Measurements from ENCODE around the gene AFG1L. TPM values are rescaled to one million over a fixed set of nuclear protein-coding genes. Genes with fewer than 3 reads are reported as not detected.

AFG1L gene
- polyA plus RNA-seq, 2 donors = 1.8 to 2.0 TPM

DNA sequence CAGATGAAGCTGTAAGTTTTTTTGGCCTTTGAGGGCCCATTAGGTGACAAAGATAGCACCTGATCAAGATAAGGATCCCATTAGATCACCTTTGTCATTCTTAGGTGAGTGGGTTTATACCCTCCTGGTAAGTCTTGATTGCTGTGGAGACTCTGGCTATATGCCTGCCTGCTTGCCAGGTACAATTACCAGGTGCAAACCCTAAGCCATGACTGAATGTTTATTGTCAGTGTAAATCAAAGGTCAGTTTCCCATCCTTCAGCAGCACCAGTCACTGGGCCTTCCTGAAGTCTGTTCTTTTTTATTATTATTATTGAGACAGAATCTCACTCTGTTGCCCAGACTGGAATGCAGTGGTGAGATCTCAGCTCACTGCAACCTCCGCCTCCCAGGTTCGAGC lies 159.5 kb downstream of the AFG1L start:
- 96 to 98% methylated on average over 2 of the region's 2 CpGs for WGBS, 2 donors
- Histone ChIP-seq H3K27ac (ENCODE audit: low read depth in 2 of 2, low read length in 1 of 2) (no peak overlapping the region), H3K4me3 (ENCODE audit: low read depth in 1 of 2, low read length in 2 of 2) (no peak overlapping the region), H3K27me3 (ENCODE audit: control insufficient read depth in 1 of 2, insufficient read depth in 2 of 2, low read length in 2 of 2) (no peaks in the 10 kb centered on the region), H3K4me1 (ENCODE audit: control insufficient read depth in 2 of 2, insufficient read depth in 2 of 2, low read length in 1 of 2) (no peaks in the 10 kb centered on the region), H3K36me3 (ENCODE audit: control insufficient read depth in 2 of 2, insufficient read depth in 2 of 2, low read length in 1 of 2) (no peaks in the 10 kb centered on the region), H3K9me3 (ENCODE audit: control insufficient read depth in 2 of 2, insufficient read depth in 1 of 2, low read depth in 1 of 2, low read length in 1 of 2) (no peaks in the 10 kb centered on the region)

DNA sequence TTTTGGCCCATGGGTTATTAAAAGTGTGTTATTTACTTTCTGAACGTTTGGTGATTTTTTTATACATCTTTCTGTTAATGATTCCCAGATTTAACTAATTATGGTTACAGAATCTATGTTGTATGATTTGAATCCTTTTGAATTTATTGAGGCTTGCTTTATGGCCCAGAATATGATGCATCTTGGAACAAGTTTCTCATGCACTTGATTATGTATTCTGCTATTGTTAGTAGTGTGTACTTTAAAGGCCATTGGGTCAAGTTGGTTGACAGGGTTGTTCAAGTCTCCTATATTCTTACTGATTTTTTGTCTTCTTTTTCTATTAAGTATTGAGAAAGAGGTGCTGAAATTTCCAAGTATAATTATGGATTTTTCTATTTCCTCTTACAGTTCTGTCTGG lies 160.8 kb downstream of the AFG1L start:
- WGBS, 2 donors = 33 to 36% methylated on average over 1 of the region's 1 CpG
- H3K9me3 ChIP-seq (ENCODE audit: control insufficient read depth in 2 of 2, insufficient read depth in 1 of 2, low read depth in 1 of 2, low read length in 1 of 2) = no peaks in the 10 kb centered on the region

DNA sequence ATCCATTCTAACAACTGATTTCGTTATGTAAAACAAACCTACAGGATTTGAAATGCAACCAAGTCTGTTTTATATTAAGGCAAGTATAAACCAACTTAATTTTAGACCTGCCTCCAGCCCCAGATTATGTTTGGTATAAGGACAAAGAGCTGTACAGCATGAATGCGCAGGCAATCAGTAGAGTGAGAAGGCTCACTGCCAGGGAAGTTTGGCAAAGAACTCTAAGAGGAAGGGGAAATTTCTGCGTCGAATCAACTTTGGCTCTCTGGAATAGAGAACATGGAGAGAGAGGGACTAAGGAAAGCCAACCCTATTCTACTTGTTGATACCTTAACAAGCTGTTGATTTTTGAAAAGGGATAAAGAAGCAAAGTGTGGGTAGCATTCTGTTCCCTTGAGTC lies 168.9 kb downstream of the AFG1L start:
- no peak overlapping the region for H3K4me3 ChIP-seq (ENCODE audit: low read depth in 1 of 2, low read length in 2 of 2)
- no peaks in the 10 kb centered on the region for H3K4me1 ChIP-seq (ENCODE audit: control insufficient read depth in 2 of 2, insufficient read depth in 2 of 2, low read length in 1 of 2)
- WGBS, 2 donors = 29 to 33% methylated on average over 4 of the region's 4 CpGs
- no peaks in the 10 kb centered on the region for H3K27me3 ChIP-seq (ENCODE audit: control insufficient read depth in 1 of 2, insufficient read depth in 2 of 2, low read length in 2 of 2)
- no peaks in the 10 kb centered on the region for H3K9me3 ChIP-seq (ENCODE audit: control insufficient read depth in 2 of 2, insufficient read depth in 1 of 2, low read depth in 1 of 2, low read length in 1 of 2)
- no peaks in the 10 kb centered on the region for H3K36me3 ChIP-seq (ENCODE audit: control insufficient read depth in 2 of 2, insufficient read depth in 2 of 2, low read length in 1 of 2)
- no peak overlapping the region for H3K27ac ChIP-seq (ENCODE audit: low read depth in 2 of 2, low read length in 1 of 2)

More for the DNA sequence above, 160.8 kb downstream of the AFG1L start:
- no peaks in the 10 kb centered on the region for H3K36me3 ChIP-seq (ENCODE audit: control insufficient read depth in 2 of 2, insufficient read depth in 2 of 2, low read length in 1 of 2)
- H3K27me3 ChIP-seq (ENCODE audit: control insufficient read depth in 1 of 2, insufficient read depth in 2 of 2, low read length in 2 of 2) = no peaks in the 10 kb centered on the region
- H3K27ac ChIP-seq (ENCODE audit: low read depth in 2 of 2, low read length in 1 of 2) = no peak overlapping the region
- no peak overlapping the region for H3K4me3 ChIP-seq (ENCODE audit: low read depth in 1 of 2, low read length in 2 of 2)
- H3K4me1 ChIP-seq (ENCODE audit: control insufficient read depth in 2 of 2, insufficient read depth in 2 of 2, low read length in 1 of 2) = no peaks in the 10 kb centered on the region

DNA sequence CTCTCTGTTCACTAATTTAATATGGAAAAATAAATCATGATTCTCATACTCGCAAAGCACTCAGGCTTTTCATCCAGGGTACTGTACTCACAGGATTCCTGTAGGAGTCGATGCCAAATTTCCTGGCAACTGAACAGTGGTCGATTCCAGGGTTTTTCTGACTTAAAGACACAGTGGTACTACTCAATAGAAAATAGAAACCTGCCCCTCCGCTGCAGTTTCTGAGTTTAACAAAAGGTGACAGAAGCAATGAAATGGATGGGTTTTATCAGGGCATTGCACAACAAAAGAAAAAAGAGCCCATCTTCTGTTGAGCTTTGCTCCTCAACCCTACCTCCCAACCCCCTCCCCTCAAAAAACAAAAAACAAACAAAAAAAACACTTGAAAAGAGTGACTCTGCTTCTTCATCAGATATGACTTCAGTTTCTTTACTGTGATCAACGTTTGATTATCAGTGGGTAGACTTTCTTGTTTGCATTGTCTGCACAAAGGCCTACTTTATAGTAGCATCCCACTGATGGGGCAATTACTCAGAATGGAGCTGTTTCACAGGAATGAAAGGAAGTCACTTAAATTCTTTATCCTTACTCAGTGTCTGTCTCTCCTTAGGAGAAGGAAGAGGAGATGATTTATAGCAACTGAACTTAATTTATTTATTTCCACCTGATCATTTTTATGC lies 169.7 kb downstream of the AFG1L start:
- Histone ChIP-seq H3K36me3 (ENCODE audit: control insufficient read depth in 2 of 2, insufficient read depth in 2 of 2, low read length in 1 of 2) (no peaks in the 10 kb centered on the region), H3K27ac (ENCODE audit: low read depth in 2 of 2, low read length in 1 of 2) (no peak overlapping the region), H3K27me3 (ENCODE audit: control insufficient read depth in 1 of 2, insufficient read depth in 2 of 2, low read length in 2 of 2) (no peaks in the 10 kb centered on the region), H3K9me3 (ENCODE audit: control insufficient read depth in 2 of 2, insufficient read depth in 1 of 2, low read depth in 1 of 2, low read length in 1 of 2) (no peaks in the 10 kb centered on the region), H3K4me1 (ENCODE audit: control insufficient read depth in 2 of 2, insufficient read depth in 2 of 2, low read length in 1 of 2) (no peaks in the 10 kb centered on the region), H3K4me3 (ENCODE audit: low read depth in 1 of 2, low read length in 2 of 2) (no peak overlapping the region)
- WGBS, 2 donors = 44 to 45% methylated on average over 5 of the region's 5 CpGs

DNA sequence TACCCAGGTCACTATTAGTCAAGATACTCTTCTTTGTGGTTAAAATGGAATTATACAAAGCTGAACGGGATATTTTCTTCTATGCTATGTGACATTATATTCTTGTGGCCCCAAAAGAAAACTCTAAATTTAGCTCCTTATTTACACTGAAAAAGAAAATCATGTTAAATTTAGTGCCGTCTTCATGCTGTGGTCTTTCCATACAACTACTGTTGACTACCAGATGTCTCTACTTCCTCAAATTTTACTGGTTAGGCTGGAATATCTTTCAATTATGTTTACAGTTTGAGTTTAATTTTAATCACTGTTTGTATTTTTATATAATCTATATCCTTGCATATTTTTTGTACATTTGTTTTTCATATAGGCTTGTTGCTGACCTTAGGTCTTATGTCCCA lies 170.2 kb downstream of the AFG1L start:
- Histone ChIP-seq H3K27ac (ENCODE audit: low read depth in 2 of 2, low read length in 1 of 2) (no peak overlapping the region), H3K4me1 (ENCODE audit: control insufficient read depth in 2 of 2, insufficient read depth in 2 of 2, low read length in 1 of 2) (no peaks in the 10 kb centered on the region), H3K27me3 (ENCODE audit: control insufficient read depth in 1 of 2, insufficient read depth in 2 of 2, low read length in 2 of 2) (no peaks in the 10 kb centered on the region), H3K36me3 (ENCODE audit: control insufficient read depth in 2 of 2, insufficient read depth in 2 of 2, low read length in 1 of 2) (no peaks in the 10 kb centered on the region), H3K4me3 (ENCODE audit: low read depth in 1 of 2, low read length in 2 of 2) (no peak overlapping the region), H3K9me3 (ENCODE audit: control insufficient read depth in 2 of 2, insufficient read depth in 1 of 2, low read depth in 1 of 2, low read length in 1 of 2) (no peaks in the 10 kb centered on the region)
- 85 to 89% methylated on average over 2 of the region's 2 CpGs for WGBS, 2 donors

DNA sequence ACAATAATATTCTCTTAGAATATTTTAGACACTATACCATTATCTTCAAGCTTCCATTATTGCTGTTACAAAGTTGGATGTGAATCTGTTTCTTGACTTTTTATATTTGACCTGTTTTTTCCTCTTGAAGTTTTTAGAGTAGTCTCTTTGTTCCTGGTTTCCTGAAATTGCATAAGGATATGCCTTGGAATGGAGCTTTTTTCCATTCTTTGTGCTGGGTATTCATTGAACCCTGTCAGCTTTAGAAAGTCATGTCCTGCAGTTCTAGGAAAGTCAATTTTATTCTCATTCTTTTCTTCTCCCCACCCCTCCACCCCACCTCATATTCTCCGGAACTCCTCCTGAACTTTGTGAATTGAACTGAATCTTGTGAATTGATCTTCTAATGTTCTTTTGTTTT lies 173.5 kb downstream of the AFG1L start:
- H3K9me3 ChIP-seq (ENCODE audit: control insufficient read depth in 2 of 2, insufficient read depth in 1 of 2, low read depth in 1 of 2, low read length in 1 of 2) = no peaks in the 10 kb centered on the region
- no peaks in the 10 kb centered on the region for H3K4me1 ChIP-seq (ENCODE audit: control insufficient read depth in 2 of 2, insufficient read depth in 2 of 2, low read length in 1 of 2)
- WGBS, 2 donors = 92 to 96% methylated on average over 1 of the region's 1 CpG

DNA sequence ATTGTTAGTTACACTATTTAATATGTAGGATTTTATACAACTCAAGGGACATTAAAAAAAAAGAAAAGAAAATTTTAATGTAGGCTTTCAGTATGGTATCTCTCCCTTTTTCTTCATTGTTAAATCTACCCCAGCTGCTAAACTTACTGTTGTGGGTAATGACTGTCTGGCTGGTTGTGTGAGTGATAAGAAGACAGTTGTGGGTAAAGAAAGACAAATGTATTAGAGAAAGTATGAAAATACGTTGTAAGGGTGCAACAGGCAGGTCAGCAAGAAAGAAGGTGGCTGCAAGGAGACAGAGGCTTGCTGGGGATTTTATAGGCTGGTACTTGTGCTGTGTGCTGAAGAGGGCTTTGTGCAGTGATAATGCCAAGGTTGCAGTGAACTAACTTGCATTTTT lies 174.5 kb downstream of the AFG1L start:
- Histone ChIP-seq H3K9me3 (ENCODE audit: control insufficient read depth in 2 of 2, insufficient read depth in 1 of 2, low read depth in 1 of 2, low read length in 1 of 2) (no peaks in the 10 kb centered on the region), H3K36me3 (ENCODE audit: control insufficient read depth in 2 of 2, insufficient read depth in 2 of 2, low read length in 1 of 2) (no peaks in the 10 kb centered on the region), H3K4me3 (ENCODE audit: low read depth in 1 of 2, low read length in 2 of 2) (no peak overlapping the region), H3K4me1 (ENCODE audit: control insufficient read depth in 2 of 2, insufficient read depth in 2 of 2, low read length in 1 of 2) (no peaks in the 10 kb centered on the region), H3K27ac (ENCODE audit: low read depth in 2 of 2, low read length in 1 of 2) (no peak overlapping the region), H3K27me3 (ENCODE audit: control insufficient read depth in 1 of 2, insufficient read depth in 2 of 2, low read length in 2 of 2) (no peaks in the 10 kb centered on the region)
- WGBS, 2 donors = 72 to 85% methylated on average over 1 of the region's 1 CpG

More for the DNA sequence above, 173.5 kb downstream of the AFG1L start:
- no peak overlapping the region for H3K27ac ChIP-seq (ENCODE audit: low read depth in 2 of 2, low read length in 1 of 2)
- H3K4me3 ChIP-seq (ENCODE audit: low read depth in 1 of 2, low read length in 2 of 2) = no peak overlapping the region
- H3K36me3 ChIP-seq (ENCODE audit: control insufficient read depth in 2 of 2, insufficient read depth in 2 of 2, low read length in 1 of 2) = no peaks in the 10 kb centered on the region
- H3K27me3 ChIP-seq (ENCODE audit: control insufficient read depth in 1 of 2, insufficient read depth in 2 of 2, low read length in 2 of 2) = no peaks in the 10 kb centered on the region

DNA sequence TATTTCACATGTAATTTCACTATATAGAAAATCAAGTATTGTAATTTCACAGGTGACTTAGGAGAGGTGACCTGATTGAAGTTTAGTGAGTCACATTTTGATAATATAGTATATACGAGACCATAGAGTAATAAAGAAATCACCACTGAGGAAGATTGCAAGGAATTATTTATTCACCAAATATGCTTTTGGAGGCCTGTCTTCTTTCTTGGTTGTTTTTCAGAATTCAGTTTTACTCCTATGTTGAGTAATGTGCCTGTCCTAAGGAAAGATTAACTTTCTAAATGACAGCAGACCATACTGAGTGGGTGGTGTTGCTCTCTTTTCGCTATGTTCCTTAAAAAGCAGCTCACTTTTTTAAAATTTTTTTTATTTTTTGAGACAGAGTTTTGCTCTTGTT lies 178.3 kb downstream of the AFG1L start:
- H3K4me3 ChIP-seq (ENCODE audit: low read depth in 1 of 2, low read length in 2 of 2) = no peak overlapping the region
- 87 to 94% methylated on average over 2 of the region's 2 CpGs for WGBS, 2 donors
- H3K36me3 ChIP-seq (ENCODE audit: control insufficient read depth in 2 of 2, insufficient read depth in 2 of 2, low read length in 1 of 2) = no peaks in the 10 kb centered on the region
- H3K27ac ChIP-seq (ENCODE audit: low read depth in 2 of 2, low read length in 1 of 2) = no peak overlapping the region
- no peaks in the 10 kb centered on the region for H3K9me3 ChIP-seq (ENCODE audit: control insufficient read depth in 2 of 2, insufficient read depth in 1 of 2, low read depth in 1 of 2, low read length in 1 of 2)
- no peaks in the 10 kb centered on the region for H3K4me1 ChIP-seq (ENCODE audit: control insufficient read depth in 2 of 2, insufficient read depth in 2 of 2, low read length in 1 of 2)
- H3K27me3 ChIP-seq (ENCODE audit: control insufficient read depth in 1 of 2, insufficient read depth in 2 of 2, low read length in 2 of 2) = no peaks in the 10 kb centered on the region

DNA sequence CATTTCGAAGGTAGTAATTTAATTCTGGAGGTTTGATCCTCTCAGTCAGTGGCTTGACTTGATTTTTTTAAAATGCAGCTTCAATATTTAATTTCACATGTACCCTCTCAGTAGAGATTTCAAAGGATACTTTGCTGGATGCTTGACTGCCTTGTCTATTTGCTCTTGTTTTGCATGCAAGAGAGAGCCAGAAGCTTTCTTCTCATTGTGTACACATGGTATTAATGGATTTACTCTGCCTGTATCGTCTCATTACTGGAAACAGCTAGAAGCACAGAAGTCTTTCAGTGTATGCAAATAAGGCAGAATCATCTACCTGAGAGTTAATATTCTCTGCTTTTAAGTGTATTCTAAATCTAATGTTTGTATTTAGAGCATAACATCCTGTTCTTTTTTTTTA lies 181.5 kb downstream of the AFG1L start:
- Histone ChIP-seq H3K4me1 (ENCODE audit: control insufficient read depth in 2 of 2, insufficient read depth in 2 of 2, low read length in 1 of 2) (no peaks in the 10 kb centered on the region), H3K9me3 (ENCODE audit: control insufficient read depth in 2 of 2, insufficient read depth in 1 of 2, low read depth in 1 of 2, low read length in 1 of 2) (no peaks in the 10 kb centered on the region), H3K27ac (ENCODE audit: low read depth in 2 of 2, low read length in 1 of 2) (no peak overlapping the region), H3K36me3 (ENCODE audit: control insufficient read depth in 2 of 2, insufficient read depth in 2 of 2, low read length in 1 of 2) (no peaks in the 10 kb centered on the region), H3K4me3 (ENCODE audit: low read depth in 1 of 2, low read length in 2 of 2) (no peak overlapping the region), H3K27me3 (ENCODE audit: control insufficient read depth in 1 of 2, insufficient read depth in 2 of 2, low read length in 2 of 2) (no peaks in the 10 kb centered on the region)
- WGBS, 2 donors = 53 to 68% methylated on average over 2 of the region's 2 CpGs

DNA sequence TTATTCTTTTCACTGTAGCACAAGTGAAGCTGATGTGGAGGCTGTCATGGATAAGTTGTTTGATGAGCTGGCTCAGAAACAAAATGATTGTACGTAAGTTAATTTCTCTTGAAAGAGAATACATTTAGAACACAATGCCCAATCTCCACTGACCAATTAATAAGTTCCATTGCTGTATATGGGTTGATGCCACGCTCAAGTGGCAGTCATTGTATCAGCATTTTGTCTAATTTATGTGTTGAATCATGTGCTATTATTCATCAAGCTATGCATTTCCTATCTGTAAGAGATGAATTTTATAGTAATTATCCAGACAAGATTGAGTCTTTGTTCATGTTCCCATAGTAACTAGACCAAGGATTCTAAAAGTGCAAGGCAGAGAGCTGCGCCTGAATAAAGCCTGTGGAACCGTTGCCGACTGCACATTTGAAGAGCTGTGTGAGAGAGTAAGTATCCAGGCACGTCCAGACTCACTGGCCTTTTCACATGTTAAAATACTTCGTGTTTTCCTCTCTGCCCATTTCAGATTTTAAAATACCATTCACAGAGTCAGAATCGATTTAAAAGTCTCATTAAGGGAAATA lies 182.1 kb downstream of the AFG1L start:
- Histone ChIP-seq H3K9me3 (ENCODE audit: control insufficient read depth in 2 of 2, insufficient read depth in 1 of 2, low read depth in 1 of 2, low read length in 1 of 2) (no peaks in the 10 kb centered on the region), H3K4me1 (ENCODE audit: control insufficient read depth in 2 of 2, insufficient read depth in 2 of 2, low read length in 1 of 2) (no peaks in the 10 kb centered on the region), H3K36me3 (ENCODE audit: control insufficient read depth in 2 of 2, insufficient read depth in 2 of 2, low read length in 1 of 2) (no peaks in the 10 kb centered on the region), H3K27me3 (ENCODE audit: control insufficient read depth in 1 of 2, insufficient read depth in 2 of 2, low read length in 2 of 2) (no peaks in the 10 kb centered on the region), H3K4me3 (ENCODE audit: low read depth in 1 of 2, low read length in 2 of 2) (no peak overlapping the region), H3K27ac (ENCODE audit: low read depth in 2 of 2, low read length in 1 of 2) (no peak overlapping the region)
- 79 to 81% methylated on average over 8 of the region's 8 CpGs for WGBS, 2 donors
